ENCODE measurements around the gene MYDGF.

GRCh38 chr19:4620675-4621074 is 49.5 kb downstream of the MYDGF start:
- no peak for TF ChIP-seq CTCF (IDR thresholded peaks at IDR 0.05; ENCODE audit: insufficient read depth, low read depth, low read length)
- no peak for TF ChIP-seq EZH2 (IDR thresholded peaks at IDR 0.05; ENCODE audit: insufficient read depth, low read length)

Data from astrocyte (in vitro differentiated cells and primary cell).